ENCODE data around the gene RXRA.

GRCh38 chr9:134299068-134299467, 27.2 kb upstream of the RXRA start:
- no peak for TF ChIP-seq CTCF (IDR thresholded peaks at IDR 0.05)
- no peak for TF ChIP-seq POLR2A (IDR thresholded peaks at IDR 0.05)
- no peak for TF ChIP-seq EP300 (IDR thresholded peaks at IDR 0.05; ENCODE audit: low read depth)
- no peak for TF ChIP-seq POLR2AphosphoS5 (IDR thresholded peaks at IDR 0.05)

All from transverse colon (tissue), 4 donors.